ENCODE measurements around the gene LRRC66.

LRRC66 gene, protein sequence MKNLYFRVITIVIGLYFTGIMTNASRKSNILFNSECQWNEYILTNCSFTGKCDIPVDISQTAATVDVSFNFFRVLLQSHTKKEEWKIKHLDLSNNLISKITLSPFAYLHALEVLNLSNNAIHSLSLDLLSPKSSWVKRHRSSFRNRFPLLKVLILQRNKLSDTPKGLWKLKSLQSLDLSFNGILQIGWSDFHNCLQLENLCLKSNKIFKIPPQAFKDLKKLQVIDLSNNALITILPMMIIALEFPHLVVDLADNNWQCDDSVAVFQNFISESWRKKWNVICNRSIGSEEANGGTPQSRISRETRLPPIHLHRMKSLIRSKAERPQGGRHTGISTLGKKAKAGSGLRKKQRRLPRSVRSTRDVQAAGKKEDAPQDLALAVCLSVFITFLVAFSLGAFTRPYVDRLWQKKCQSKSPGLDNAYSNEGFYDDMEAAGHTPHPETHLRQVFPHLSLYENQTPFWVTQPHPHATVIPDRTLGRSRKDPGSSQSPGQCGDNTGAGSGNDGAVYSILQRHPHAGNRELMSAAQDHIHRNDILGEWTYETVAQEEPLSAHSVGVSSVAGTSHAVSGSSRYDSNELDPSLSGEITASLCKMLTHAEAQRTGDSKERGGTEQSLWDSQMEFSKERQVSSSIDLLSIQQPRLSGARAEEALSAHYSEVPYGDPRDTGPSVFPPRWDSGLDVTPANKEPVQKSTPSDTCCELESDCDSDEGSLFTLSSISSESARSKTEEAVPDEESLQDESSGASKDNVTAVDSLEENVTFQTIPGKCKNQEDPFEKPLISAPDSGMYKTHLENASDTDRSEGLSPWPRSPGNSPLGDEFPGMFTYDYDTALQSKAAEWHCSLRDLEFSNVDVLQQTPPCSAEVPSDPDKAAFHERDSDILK

DNA sequence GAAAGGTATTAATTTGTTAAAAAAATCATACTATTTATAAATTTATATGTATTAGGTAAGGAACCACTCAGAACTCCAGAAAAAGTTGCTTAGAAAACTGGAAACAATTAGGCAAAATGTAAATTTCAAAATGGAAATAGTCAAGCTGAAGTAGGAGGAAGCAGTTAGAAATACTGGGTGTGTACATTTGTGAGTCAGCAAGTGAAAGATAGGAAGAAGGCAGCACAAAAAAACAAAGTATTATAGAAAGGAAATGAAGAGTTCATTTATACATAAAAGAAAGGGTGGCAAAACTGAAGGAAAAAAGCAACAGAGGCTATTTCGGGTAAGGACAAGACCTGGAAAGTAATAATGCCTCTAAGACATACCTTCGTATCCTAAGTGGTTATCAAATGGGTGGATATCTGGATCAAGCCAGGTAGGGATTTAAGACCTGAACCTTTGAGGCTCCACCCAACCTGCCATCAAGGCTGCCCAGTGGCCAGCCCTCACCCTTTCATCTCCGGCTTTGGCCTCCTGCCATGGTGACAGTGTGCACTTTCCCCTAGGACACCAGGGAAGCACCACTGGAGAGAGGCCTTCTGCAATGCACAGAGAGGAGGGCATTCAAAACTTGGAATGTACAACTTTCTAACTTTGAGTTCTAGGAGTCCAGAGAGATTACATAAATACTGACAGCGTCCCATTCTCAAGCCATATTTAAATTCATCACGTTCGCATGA, at the start of gene LRRC66:
Gene LRRC66, minus strand, starts transcription at position 428 of the 722 bp plus-strand sequence. CDS start 2,750 bp downstream, outside the sequence.
- no peak for DNase-seq
- in situ Hi-C loops (cut with MboI; ENCODE audit: low pct_unique_long_range_greater_than_20kb, low sequenced_read_pairs) = no loop called here

DNA sequence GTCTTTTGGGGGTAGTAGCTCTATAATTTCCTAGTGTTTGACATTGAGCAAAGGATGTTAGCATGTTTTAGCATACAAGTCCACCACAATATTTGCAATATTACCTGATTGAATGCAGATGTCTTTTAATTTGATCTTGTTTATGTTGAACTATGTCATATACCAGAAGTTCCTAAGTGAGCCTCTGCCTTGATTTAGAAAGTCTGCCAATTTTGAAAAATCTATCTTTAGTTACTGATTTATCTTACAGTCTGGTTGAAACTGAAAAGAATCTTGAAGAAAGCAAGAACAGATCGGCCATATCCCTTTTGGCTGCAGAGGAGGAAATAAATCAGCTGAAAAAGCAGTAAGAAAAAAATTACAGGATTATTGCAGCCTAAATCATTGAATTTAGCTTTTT, 49.4 kb upstream of the LRRC66 start:
- in situ Hi-C loops (cut with MboI; ENCODE audit: low pct_unique_long_range_greater_than_20kb, low sequenced_read_pairs) = no loop called here

DNA sequence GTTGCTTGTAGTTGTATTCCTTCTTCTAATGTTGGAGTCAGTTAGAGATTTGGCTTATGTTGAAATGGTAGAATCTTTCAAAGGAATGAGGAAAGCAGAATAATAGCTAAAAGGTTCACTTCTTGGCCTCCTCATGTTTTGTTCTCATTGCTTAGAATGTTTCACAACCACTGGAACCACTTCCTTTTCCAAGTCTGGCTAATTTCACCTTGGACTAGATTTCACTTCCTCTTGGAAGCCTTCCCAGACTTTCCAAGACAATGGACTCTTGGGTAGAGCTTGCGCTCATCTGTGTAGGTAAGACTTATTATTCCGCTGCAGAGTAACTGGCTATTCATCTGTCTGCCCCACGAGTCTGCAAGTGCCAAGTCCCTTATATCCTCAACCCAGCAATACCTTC, 39.2 kb upstream of the LRRC66 start:
- peak; percentile 41 for DNase-seq
- in situ Hi-C loops (cut with MboI; ENCODE audit: low pct_unique_long_range_greater_than_20kb, low sequenced_read_pairs) = no loop called here

More for the DNA sequence above, 49.4 kb upstream of the LRRC66 start:
- no peak for DNase-seq

DNA sequence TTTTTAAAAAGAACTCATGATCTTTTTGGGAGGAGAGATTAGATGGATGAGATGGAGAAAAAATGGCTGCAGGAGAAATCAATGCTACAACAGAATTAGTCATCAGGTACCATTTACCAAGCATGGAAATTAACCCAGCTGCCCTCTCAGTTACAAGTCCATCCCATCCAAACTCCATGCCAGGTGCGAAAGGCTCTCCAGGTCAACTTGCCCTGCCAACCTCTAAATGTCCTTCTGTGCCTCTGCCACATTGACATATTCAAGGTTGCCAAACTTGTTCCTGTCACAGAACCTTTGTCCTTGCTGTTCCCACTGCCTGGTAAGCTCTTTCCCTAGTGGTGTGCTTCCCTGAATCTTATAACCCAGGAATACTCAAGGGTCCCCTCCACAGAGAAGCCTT, 38.1 kb upstream of the LRRC66 start:
- no peak for DNase-seq
- in situ Hi-C loops (cut with MboI; ENCODE audit: low pct_unique_long_range_greater_than_20kb, low sequenced_read_pairs) = no loop called here

DNA sequence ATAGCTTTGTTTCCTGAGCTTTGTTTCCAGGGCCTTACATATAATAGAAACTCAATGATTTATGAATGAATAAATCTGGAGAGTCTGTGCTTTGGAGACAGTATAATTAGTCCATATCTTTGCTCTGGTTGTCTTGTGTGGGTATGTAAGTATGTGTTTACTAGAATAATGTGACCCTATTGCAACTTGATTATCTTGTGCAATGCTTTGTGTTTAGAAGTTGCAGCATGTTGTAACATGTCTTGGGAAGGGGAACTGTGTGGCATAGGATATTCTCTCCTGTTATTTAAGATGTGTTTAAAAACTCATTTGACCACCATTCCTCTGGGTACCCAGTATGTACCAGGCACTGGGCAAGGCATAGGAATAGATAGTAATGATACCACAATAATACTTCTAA, 37.0 kb upstream of the LRRC66 start:
- DNase-seq = no peak
- in situ Hi-C loops (cut with MboI; ENCODE audit: low pct_unique_long_range_greater_than_20kb, low sequenced_read_pairs) = no loop called here

DNA sequence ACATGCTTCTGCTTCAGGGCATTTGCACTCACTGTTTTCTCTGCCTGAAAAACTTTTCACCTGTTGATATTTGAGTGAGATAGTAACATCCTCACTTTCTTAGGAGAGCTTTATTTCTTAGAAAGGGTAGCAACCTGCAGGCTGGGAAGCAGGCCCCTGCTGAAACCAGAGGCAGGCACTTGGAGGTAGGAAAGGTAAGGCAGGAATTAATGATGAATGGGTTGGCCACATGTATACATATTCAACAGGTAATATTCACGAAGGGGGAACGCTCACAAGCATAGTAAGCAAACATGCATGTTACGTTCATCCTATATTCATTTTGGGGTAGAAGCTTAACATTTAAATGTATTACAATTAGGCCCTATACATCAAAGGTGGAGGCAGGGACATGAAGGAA, 34.1 kb upstream of the LRRC66 start:
- in situ Hi-C loops (cut with MboI; ENCODE audit: low pct_unique_long_range_greater_than_20kb, low sequenced_read_pairs) = no loop called here
- no peak for DNase-seq

DNA sequence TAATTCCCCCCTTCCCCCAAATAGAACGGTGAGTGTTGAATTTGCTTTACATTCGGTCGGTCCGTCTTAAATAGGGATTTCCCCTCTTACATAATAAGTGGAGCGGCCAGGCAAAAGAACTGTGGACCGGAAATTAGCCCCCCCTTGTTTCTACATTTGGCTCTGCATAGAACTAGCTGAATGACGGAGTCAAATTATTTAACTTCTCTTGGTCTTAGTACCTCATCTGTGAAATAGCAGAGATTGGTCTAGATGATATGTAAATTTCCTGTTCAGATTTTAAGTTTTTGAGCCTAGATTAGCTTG, 32.3 kb upstream of the LRRC66 start:
- DNase-seq = no peak
- in situ Hi-C loops (cut with MboI; ENCODE audit: low pct_unique_long_range_greater_than_20kb, low sequenced_read_pairs) = no loop called here

DNA sequence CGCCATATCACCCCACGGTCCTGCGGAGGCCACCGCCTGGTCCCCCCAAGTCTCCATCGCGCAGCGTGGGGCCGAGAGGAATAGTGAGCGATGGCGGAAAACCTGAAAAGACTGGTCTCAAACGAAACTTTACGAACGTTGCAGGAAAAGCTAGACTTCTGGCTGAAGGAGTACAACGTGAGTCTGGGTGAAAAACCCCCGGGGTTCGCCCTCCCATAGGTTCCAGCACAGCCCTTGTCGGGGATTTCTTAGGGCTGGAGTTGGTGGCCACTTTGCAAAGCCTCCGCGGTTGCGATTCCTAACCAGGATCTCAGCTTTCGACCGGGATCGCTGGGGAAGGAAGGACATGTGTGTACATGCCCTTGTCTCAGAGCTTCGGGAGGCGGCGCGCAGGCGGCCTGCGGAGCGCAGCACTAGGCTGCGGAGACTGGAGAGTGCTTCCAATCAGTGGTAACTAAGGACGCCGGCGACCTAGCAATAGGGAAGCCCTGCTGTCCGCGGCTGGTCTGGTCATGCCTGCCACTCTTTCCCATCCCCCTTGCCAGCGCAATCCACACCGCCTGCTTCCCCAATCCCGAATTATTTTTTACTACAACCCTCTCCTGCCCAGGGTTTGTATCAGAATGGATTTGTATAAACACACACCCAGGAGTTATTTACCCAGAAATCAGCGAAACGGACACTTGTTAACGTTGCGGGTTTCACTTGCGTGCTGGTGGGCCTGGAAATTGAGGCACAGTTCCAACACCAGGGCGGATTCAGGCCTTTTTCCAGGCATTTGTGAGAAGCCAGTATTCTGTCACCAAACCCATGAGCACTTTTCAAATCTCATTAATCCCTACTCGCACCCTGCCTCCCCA, 31.7 kb upstream of the LRRC66 start:
- DNase-seq = no peak
- in situ Hi-C loops (cut with MboI; ENCODE audit: low pct_unique_long_range_greater_than_20kb, low sequenced_read_pairs) = no loop called here

DNA sequence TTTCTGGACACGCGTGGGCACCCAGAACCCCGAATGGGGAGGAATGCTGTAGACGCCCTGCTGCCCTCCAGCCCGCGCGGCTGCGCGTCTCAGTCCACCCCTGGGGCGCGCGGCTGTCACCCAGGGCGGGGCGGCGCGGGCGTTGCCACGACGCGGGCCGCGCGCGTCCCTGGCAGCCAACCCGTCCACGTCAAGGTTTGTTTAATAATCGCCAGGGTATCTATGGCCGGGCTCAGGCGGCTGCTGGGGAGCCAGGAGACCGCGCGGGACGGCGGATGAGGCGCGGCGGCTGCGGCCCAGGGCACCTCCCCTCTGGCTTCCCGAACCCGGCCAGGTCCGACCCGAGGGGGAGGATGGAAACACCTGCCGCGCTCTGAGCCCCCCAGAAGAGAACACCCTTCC, 31.1 kb upstream of the LRRC66 start, which contains the start of gene SPATA18:
Gene SPATA18, plus strand, starts transcription at position 92 of the 402 bp plus-strand sequence. CDS start 401 bp downstream, outside the sequence.
- DNase-seq = no peak
- in situ Hi-C loops (cut with MboI; ENCODE audit: low pct_unique_long_range_greater_than_20kb, low sequenced_read_pairs) = no loop called here

DNA sequence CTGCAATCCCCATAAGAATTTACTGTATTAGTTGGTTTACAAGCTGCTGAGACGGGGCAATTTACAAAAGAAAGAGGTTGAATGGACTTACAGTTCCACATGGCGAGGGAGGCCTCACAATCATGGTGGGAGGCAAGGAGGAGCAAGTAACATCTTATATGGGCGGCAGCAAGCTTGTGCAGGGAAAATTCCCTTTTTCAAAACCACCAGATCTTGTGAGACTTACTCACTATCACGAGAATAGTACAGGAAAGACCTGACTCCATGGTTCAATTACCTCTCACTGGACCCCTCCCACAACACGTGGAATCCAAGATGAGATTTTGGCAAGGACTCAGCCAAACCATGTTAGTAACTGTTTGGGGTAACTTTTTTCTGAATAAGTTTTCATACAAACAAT, 29.1 kb upstream of the LRRC66 start:
- in situ Hi-C loops (cut with MboI; ENCODE audit: low pct_unique_long_range_greater_than_20kb, low sequenced_read_pairs) = no loop called here
- DNase-seq = no peak

DNA sequence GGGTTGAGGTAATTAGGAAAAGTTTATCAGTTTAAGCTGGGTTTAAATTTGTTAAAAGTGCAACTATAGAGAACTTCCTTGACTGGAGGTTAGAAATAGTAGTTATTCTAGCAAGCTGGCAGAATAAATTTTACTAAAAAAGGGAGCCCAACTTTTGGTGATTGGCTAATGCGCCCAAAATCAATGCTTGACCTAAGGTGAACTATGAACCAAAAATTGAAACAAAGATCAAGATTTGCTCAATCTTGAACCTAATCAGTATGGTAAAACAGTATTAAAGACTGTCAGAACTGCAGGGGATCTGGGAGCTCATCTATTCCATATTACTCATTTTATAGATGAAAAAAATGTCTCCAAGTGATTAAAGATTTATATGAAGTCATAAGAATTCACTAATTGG, 24.9 kb upstream of the LRRC66 start:
- DNase-seq = no peak
- in situ Hi-C loops (cut with MboI; ENCODE audit: low pct_unique_long_range_greater_than_20kb, low sequenced_read_pairs) = no loop called here

DNA sequence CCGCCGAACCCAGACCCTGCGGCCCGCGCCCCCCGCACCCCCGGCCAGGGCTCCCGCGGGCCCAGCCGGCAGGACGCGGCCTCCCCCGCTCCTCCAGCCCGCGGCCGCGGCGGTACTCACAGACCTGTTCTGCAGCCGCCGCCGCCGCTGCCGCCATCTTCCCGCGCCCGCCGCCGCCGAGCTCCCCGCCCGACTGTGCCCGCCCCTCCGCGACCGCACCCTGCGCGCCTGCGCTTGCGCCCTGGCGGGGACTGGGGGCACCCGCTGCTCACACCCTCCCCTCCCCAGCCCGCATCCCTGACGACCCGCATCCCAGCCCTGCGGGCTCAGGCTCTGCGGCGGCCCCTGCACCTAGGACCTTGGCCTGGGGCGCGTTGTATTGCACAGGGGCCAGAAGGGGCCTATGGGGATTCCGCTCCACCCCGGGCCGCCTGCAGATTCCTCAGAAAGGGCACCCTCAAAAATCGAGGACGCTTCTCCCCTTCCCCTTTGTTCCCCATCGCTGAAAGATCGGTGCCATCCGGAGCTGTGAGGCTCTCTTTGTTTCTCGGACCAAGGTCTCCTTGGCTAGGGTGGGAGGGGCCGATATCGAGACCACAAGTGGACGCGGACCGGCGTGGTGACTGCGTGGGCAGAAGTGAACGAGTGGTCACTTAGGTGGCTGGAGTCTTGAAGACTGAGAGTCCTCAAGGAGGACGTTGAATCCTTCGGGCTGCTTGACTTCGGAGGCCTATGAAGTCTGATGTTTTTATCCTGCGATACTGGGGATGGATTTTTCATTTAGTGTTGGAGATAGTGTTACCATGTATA, 18.1 kb upstream of the LRRC66 start, which contains the start of gene SGCB:
Gene SGCB, minus strand, starts transcription at position 197 of the 810 bp plus-strand sequence. Its CDS starts 40 bp downstream, at position 157.
- DNase-seq = peak; percentile 43

DNA sequence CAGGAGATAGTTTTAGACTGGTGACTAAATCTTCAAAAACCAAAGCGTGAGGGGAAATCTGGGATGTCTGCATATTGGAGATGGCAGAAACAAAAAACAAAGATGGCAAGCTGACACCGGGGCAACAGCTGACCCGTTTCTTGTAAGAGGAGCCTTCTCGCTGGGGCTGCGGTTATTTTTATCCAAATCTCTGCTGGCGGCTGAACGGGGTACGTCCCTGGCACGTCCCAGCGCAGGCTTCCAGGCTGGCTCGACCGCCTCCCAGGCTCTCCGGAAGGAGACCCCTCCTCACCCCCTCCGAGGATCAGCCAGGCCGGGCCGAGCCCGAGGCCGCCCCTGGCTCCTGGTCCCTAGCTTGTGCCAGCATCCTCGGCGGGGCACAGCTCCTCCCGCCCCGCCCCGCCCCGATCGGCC, 17.5 kb upstream of the LRRC66 start:
- in situ Hi-C loops (cut with MboI; ENCODE audit: low pct_unique_long_range_greater_than_20kb, low sequenced_read_pairs) = no loop called here
- peak; percentile 38 for DNase-seq

More for the DNA sequence above, 18.1 kb upstream of the LRRC66 start, which contains the start of gene SGCB:
- in situ Hi-C loops (cut with MboI; ENCODE audit: low pct_unique_long_range_greater_than_20kb, low sequenced_read_pairs) = no loop called here

DNA sequence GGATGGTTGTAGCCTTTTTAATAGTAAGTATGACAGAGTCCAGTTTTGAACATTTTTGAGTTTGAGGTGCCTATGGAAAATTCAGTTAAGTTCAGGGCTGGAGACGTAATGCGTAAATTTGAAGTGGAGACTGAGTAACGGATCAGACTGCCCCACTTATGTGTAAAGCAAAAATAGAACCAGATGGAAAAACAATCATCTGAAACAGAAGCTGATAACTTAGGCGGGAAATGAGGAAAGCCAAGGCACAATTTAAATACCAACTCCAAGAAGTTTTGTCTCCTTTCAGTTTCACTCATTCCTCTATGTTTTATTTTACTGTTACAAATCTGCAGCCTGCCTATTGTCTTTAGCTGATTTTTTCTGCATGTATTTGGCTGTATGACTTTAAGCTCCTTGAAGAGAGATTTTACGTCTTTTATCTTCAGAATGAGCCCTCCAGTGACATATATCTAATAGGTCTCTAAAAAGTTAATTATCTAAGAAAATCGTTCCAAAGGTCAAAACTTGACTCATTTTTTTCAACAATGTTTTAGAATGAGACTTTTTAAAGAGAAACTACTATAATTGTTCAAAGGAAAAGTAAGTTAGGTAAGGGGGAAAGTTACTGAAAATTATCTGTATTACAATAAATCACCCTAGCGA, 16.8 kb upstream of the LRRC66 start:
- in situ Hi-C loops (cut with MboI; ENCODE audit: low pct_unique_long_range_greater_than_20kb, low sequenced_read_pairs) = no loop called here

DNA sequence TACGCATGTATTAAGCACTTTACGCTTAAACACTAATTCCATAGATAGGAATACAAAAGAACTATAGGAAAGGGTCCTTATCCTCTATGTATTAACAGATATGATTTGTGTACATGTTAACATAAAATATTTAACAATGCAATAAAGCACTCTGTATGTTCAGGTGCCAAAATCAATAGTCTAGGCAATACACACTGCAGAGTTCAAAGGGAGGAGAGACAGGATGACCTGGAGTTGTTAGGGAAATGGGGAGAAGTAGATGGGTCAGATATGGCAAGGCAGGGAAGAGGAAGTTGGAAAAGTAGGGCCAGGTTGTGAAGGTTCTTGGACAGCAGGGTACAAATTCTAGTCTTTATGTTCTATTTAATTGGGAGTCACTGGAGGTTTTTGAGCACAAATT, 15.0 kb upstream of the LRRC66 start:
- in situ Hi-C loops (cut with MboI; ENCODE audit: low pct_unique_long_range_greater_than_20kb, low sequenced_read_pairs) = no loop called here
- DNase-seq = no peak

More for the DNA sequence above, 16.8 kb upstream of the LRRC66 start:
- no peak for DNase-seq

DNA sequence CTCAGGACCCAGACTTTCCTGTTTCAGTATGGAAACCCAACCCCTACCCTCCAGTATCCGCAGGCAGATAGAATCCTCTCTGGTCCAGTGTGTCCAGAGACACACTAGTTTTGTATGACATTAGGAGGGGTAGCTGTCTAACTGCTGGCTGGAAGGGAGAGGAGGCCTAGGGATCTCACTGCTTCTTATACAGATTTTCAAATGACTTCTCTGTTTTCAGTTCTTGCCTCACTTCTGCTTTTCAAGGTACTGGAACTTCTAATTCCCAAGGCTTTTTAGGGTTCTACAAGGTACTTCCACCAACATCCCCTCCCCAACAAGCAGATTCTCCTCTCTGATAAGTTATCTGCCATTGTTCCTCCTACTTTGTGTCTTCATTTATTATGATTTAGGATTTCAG, 11.8 kb upstream of the LRRC66 start:
- in situ Hi-C loops (cut with MboI; ENCODE audit: low pct_unique_long_range_greater_than_20kb, low sequenced_read_pairs) = no loop called here
- DNase-seq = peak; percentile 17

DNA sequence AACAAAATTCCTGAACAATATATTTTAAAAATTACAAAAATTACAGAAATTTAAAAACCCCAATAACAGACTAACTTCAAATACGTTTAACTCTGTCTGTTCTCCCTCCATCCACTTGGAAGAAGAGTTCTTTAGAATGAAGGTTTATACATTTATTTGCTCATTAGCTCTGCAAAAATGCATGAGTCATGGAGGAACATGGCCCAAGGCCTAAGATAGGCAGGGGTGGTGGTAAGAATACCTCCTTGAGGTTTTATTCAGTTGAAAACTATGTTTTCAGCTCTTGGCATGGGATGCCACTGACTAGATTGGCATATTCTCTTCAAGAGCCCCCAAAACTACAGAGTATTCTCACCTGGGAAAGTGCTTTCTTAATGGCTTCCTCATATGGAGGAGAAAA, 8.8 kb upstream of the LRRC66 start:
- in situ Hi-C loops (cut with MboI; ENCODE audit: low pct_unique_long_range_greater_than_20kb, low sequenced_read_pairs) = no loop called here
- no peak for DNase-seq
